Measurements from ENCODE around the gene NEIL1. TPM values are rescaled to one million over a fixed set of nuclear protein-coding genes. Genes with fewer than 3 reads are reported as not detected.

NEIL1 gene
- total and polyA plus RNA-seq, 2 donors (not counting 3 experiments of a cell fraction or from before 2014, with no cell fraction given) = 29.5 TPM

- no peaks in the 10 kb centered on the region for H3K9me1 ChIP-seq (replicated peaks; ENCODE audit: control insufficient read depth, extremely low read depth, insufficient read depth, low read length)
- H2AFZ ChIP-seq (ENCODE audit: low read depth, low read length) = peak overlapping the region; percentile 8
- ChIA-PET CTCF (interaction anchor here (0.9 to 2.8 kb wide), 22 partner anchors 8 to 598 kb away, joined by 3 to 21 read pairs (median 5); partner anchors contain the start of genes PTPN9 and SIN3A), POLR2A (interaction anchor here (1.2 to 1.4 kb wide), 2 partner anchors 83 to 272 kb away, joined by 4 to 8 read pairs; partner anchors contain the start of genes IMP3 and SIN3A)
- BruUV-seq (replicated peaks) = TSS peak; percentile 65
- H3K9me3 ChIP-seq (replicated peaks; ENCODE audit: control insufficient read depth, insufficient read depth, low read length) = no peaks in the 10 kb centered on the region
- peaks cover 6 to 32% of the 10 kb centered on the region in 2 experiments for H3K36me3 ChIP-seq (ENCODE audit: control insufficient read depth in 2 of 2, extremely low read depth in 1 of 2, insufficient read depth in 2 of 2, low read length in 2 of 2)
- DNase-seq (ENCODE audit: low read depth, low spot score) (no peak), FAIRE-seq (no peak)
- peaks cover 15% of the 10 kb centered on the region for H3K4me1 ChIP-seq (ENCODE audit: control insufficient read depth, extremely low read depth, insufficient read depth, low read length)
- intact Hi-C loops (cut with micrococcal nuclease) = loop anchor here (1.0 to 10.0 kb wide), 6 partner anchors 86 to 436 kb away; partner anchors contain the start of genes IMP3 and SNUPN
- no peaks in the 10 kb centered on the region for H4K20me1 ChIP-seq (replicated peaks; ENCODE audit: control insufficient read depth, extremely low read depth, insufficient read depth, low read length)
- no peak for TF ChIP-seq MYC (IDR thresholded peaks at IDR 0.05; ENCODE audit: low read depth, low read length)
- no peak for TF ChIP-seq FOS (IDR thresholded peaks at IDR 0.05; ENCODE audit: borderline replicate concordance, insufficient read depth, low read length)
- no peak for TF ChIP-seq JUN (IDR thresholded peaks at IDR 0.05; ENCODE audit: borderline replicate concordance, insufficient read depth, insufficient read length, low read depth)
- TF ChIP-seq, protein P1, sequence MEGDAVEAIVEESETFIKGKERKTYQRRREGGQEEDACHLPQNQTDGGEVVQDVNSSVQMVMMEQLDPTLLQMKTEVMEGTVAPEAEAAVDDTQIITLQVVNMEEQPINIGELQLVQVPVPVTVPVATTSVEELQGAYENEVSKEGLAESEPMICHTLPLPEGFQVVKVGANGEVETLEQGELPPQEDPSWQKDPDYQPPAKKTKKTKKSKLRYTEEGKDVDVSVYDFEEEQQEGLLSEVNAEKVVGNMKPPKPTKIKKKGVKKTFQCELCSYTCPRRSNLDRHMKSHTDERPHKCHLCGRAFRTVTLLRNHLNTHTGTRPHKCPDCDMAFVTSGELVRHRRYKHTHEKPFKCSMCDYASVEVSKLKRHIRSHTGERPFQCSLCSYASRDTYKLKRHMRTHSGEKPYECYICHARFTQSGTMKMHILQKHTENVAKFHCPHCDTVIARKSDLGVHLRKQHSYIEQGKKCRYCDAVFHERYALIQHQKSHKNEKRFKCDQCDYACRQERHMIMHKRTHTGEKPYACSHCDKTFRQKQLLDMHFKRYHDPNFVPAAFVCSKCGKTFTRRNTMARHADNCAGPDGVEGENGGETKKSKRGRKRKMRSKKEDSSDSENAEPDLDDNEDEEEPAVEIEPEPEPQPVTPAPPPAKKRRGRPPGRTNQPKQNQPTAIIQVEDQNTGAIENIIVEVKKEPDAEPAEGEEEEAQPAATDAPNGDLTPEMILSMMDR (IDR thresholded peaks at IDR 0.05; ENCODE audit: extremely low read depth in 1 of 2, insufficient read depth in 1 of 2, low read depth in 1 of 2, low read length in 2 of 2) = no peak
- TF ChIP-seq GATA2 (IDR thresholded peaks at IDR 0.05; ENCODE audit: insufficient read depth, insufficient read length, low read depth, low read length) = no peak
- no peak for TF ChIP-seq EZH2 (IDR thresholded peaks at IDR 0.05; ENCODE audit: borderline replicate concordance, low read depth, low read length, severe bottlenecking)
- TF ChIP-seq POLR2A (IDR thresholded peaks at IDR 0.05; ENCODE audit: low read depth, low read length) = no peak
- TF ChIP-seq POLR2AphosphoS5 (IDR thresholded peaks at IDR 0.05; ENCODE audit: insufficient read depth, low read depth, low read length) = no peak
- TF ChIP-seq MAX (IDR thresholded peaks at IDR 0.05; ENCODE audit: insufficient read depth, insufficient read length) = no peak
- H3K4me2 ChIP-seq (ENCODE audit: insufficient read depth, low read length) = peak overlapping the region; percentile 62
- H3K27ac ChIP-seq (ENCODE audit: insufficient read depth, low read depth, low read length) = peak overlapping the region; percentile 79
- dilution Hi-C loops (cut with MboI; ENCODE audit: extremely low pct_ligation_motif_present, low sequenced_read_pairs) = no loop called here
- H3K9ac ChIP-seq (replicated peaks; ENCODE audit: extremely low read depth, insufficient read depth, low read length) = peak overlapping the region; percentile 92
- peaks cover 9% of the 10 kb centered on the region for H3K79me2 ChIP-seq (ENCODE audit: control insufficient read depth, insufficient read depth, low read length)
- peak overlapping the region; percentile 50 to 83 (median 51) for H3K4me3 ChIP-seq (replicated peaks in 1 of 3; ENCODE audit: insufficient read depth in 1 of 3, low read depth in 1 of 3, low read length in 3 of 3)
- H3K27me3 ChIP-seq (ENCODE audit: control insufficient read depth in 2 of 2, insufficient read depth in 2 of 2, low read length in 2 of 2) = no peaks in the 10 kb centered on the region
These were observed 21.9 kb downstream of the NEIL1 start for GRCh38 chr15:75368689-75369239.

All from endothelial cell of umbilical vein (primary cell).